ENCODE data around the gene RAB39A.

GRCh38 chr11:107953446-107953845 lies 25.2 kb downstream of the RAB39A start:
- no peak for TF ChIP-seq CTCF (IDR thresholded peaks at IDR 0.05)
- TF ChIP-seq POLR2AphosphoS5 (IDR thresholded peaks at IDR 0.05): no peak
- no peak for TF ChIP-seq POLR2A (IDR thresholded peaks at IDR 0.05; ENCODE audit: low read depth)
- TF ChIP-seq EP300 (IDR thresholded peaks at IDR 0.05): no peak
